GM12878 (cell line): ENCODE results near the gene CNTNAP2.

ENCODE experiments used
- EZH2 ChIP-seq: IDR thresholded peaks from 2 replicates; pipeline ENCODE4 v1.6.1; 2012; ENCODE audit warnings: low read depth, mild to moderate bottlenecking, control low read depth, inconsistent platforms, low read length, borderline replicate concordance; ENCODE audit not compliant: control insufficient read depth
- GABPA ChIP-seq: IDR thresholded peaks from 2 replicates; pipeline ENCODE4 v1.6.1; 2014; ENCODE audit warnings: antibody characterized with exemption, low read depth, mild to moderate bottlenecking, inconsistent platforms
- JUND ChIP-seq: IDR thresholded peaks from 2 replicates; pipeline ENCODE4 v1.6.1; 2012; ENCODE audit warnings: low read depth, mild to moderate bottlenecking, low read length, improper control_type of control experiment, moderate library complexity
- POLR2A ChIP-seq: IDR thresholded peaks from 2 replicates; pipeline ENCODE4 v1.6.1; 2011; ENCODE audit warnings: low read depth, mild to moderate bottlenecking, low read length
- RFX5 ChIP-seq: IDR thresholded peaks from 2 replicates; pipeline ENCODE4 v1.6.1; 2011; ENCODE audit warnings: low read depth, low read length, improper control_type of control experiment
- TF ChIP-seq, protein P1 (sequence below): fragments of 450-650 bp; formaldehyde crosslinking; IDR thresholded peaks from 2 replicates; pipeline ENCODE4 v1.5.0; 2022; ENCODE audit warnings: mild to moderate bottlenecking, missing genetic modification characterization

DNA sequence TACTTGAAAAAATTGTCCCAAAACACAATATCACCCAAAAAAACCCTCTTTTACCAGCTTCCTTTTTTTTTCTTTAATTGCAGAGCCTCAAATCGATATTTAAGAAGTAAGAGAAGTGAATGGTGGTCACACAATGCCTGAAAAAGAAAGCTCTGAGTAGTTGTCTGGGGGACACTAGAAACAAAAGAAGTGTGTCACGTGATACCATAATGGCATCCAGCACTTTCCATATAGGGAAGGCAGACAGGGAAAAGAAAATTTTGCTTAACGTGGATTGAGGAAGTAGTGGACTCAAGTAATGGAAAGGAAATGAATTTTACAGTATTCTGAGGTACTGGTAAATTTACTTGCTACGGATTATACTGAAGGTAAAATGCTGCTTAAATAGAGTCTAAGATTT, 1708.1 kb downstream of the CNTNAP2 start:
- TF ChIP-seq GABPA = no peak
- no peak for TF ChIP-seq EZH2
- no peak for TF ChIP-seq JUND
- TF ChIP-seq POLR2A = no peak
- TF ChIP-seq RFX5 = no peak
- TF ChIP-seq, protein P1, sequence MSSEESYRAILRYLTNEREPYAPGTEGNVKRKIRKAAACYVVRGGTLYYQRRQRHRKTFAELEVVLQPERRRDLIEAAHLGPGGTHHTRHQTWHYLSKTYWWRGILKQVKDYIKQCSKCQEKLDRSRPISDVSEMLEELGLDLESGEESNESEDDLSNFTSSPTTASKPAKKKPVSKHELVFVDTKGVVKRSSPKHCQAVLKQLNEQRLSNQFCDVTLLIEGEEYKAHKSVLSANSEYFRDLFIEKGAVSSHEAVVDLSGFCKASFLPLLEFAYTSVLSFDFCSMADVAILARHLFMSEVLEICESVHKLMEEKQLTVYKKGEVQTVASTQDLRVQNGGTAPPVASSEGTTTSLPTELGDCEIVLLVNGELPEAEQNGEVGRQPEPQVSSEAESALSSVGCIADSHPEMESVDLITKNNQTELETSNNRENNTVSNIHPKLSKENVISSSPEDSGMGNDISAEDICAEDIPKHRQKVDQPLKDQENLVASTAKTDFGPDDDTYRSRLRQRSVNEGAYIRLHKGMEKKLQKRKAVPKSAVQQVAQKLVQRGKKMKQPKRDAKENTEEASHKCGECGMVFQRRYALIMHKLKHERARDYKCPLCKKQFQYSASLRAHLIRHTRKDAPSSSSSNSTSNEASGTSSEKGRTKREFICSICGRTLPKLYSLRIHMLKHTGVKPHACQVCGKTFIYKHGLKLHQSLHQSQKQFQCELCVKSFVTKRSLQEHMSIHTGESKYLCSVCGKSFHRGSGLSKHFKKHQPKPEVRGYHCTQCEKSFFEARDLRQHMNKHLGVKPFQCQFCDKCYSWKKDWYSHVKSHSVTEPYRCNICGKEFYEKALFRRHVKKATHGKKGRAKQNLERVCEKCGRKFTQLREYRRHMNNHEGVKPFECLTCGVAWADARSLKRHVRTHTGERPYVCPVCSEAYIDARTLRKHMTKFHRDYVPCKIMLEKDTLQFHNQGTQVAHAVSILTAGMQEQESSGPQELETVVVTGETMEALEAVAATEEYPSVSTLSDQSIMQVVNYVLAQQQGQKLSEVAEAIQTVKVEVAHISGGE (CRISPR knock-in tag) = no peak
